Colonic mucosa (tissue), 4 donors: ENCODE results near the gene KLK3. TPM values are rescaled to one million over a fixed set of nuclear protein-coding genes. Genes with fewer than 3 reads are reported as not detected.

Source experiments
- DNase-seq: peaks from one replicate; pipeline ENCODE4 v3.0.0-alpha.2; 2020
- H3K27ac ChIP-seq: fragments of 200-600 bp; one replicate; pipeline ENCODE4 v1.8.0; 2021
- H3K27me3 ChIP-seq: fragments of 200-600 bp; one replicate; pipeline ENCODE4 v1.8.0; 2021
- H3K36me3 ChIP-seq: fragments of 200-600 bp; one replicate; pipeline ENCODE4 v1.8.0; 2021
- H3K4me1 ChIP-seq: fragments of 200-600 bp; one replicate; pipeline ENCODE4 v1.8.0; 2021; ENCODE audit warnings: mild to moderate bottlenecking
- H3K4me3 ChIP-seq: fragments of 200-600 bp; one replicate; pipeline ENCODE4 v1.8.0; 2021
- H3K9ac ChIP-seq, 2 donors: one replicate each; pipeline ENCODE4 v1.7.0; 2013; ENCODE audit warnings: control low read depth in 2 of 2, low read depth in 2 of 2, low read length in 2 of 2
- H3K9me3 ChIP-seq: fragments of 200-600 bp; one replicate; pipeline ENCODE4 v1.8.0; 2021
- intact Hi-C: fragments of 100-400 bp; cut with DNase I; formaldehyde crosslinking; loops from one replicate; pipeline ENCODE4 v1.14.1; 2022
- total RNA-seq, 2 donors: library from RNA; stranded (reverse); fragmentation: NEBNext Ultra II Directional in 1 of 2; extraction: Animal tissue kit (Norgen Biotek cat#: 25700) in 1 of 2; gene quantifications; one replicate each; pipeline ENCODE4 v1.2.1, GENCODE V29; 2021
- TF ChIP-seq, protein P1 (sequence below): fragments of 200-600 bp; IDR thresholded peaks from one replicate; pipeline ENCODE4 v1.8.0; 2022; ENCODE audit warnings: antibody characterized with exemption, mild to moderate bottlenecking
- donor health status: healthy.
- donor health status: DM: no; HTN: no; CAD: no.
- donor health status: DM: no; HTN: no; CAD: no.

The KLK3 gene
- total RNA-seq, 2 donors from 2014 or later, result 2.4 to 2.5 TPM

DNA sequence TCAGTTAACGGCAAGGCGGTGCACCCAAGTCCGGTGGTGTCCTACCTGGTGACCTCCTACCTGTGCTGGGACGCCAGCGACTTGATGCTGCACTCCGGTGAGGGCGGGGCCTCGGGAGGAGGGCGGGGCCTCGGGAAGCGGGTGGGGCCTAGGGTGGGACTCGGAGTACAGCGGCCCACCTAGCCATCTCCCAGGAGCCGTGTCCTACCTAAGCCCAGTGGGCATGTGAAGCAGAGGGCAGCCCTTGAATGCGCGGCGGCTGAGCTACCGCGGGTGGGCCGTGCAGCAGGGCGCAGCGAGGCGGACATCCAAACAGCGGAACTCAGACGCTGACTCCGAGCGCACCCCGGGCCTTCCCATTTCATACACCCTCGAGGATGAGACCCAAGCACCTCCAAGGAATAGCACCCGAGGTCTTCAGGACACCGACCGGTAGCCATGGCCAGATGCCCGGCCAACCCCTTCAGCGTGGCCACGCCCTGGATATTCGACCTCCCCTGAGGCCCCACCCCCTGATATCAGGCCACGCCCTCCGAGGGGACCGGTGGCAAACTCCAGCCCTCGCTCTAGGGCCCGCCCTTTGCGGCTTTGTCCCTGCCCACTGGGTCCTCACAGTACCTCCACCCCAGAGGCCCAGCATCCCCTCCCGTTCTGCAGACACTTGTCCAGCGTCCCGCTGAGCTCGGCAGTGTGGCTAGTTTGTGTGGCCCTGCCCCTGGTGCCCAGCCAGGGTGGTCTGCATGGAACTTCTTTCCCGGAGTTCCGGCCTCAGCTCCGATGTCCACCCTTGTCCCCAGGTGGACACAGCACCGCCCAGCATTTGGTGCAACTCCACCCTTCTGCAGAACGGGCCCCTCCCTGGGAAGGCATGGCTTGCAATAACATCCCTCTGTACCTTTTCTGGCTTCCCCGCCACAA lies 36.5 kb upstream of the KLK3 start:
- intact Hi-C loops, result no loop called here
- peak overlapping the region in 1 of 2 donors; percentile 70 for H3K9ac ChIP-seq
- TF ChIP-seq, protein P1, sequence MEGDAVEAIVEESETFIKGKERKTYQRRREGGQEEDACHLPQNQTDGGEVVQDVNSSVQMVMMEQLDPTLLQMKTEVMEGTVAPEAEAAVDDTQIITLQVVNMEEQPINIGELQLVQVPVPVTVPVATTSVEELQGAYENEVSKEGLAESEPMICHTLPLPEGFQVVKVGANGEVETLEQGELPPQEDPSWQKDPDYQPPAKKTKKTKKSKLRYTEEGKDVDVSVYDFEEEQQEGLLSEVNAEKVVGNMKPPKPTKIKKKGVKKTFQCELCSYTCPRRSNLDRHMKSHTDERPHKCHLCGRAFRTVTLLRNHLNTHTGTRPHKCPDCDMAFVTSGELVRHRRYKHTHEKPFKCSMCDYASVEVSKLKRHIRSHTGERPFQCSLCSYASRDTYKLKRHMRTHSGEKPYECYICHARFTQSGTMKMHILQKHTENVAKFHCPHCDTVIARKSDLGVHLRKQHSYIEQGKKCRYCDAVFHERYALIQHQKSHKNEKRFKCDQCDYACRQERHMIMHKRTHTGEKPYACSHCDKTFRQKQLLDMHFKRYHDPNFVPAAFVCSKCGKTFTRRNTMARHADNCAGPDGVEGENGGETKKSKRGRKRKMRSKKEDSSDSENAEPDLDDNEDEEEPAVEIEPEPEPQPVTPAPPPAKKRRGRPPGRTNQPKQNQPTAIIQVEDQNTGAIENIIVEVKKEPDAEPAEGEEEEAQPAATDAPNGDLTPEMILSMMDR, result no peak
- no peaks in the 10 kb centered on the region for H3K27me3 ChIP-seq
- no peaks in the 10 kb centered on the region for H3K4me1 ChIP-seq
- H3K9me3 ChIP-seq, result no peaks in the 10 kb centered on the region
- DNase-seq, result peak; percentile 93
- no peak overlapping the region for H3K27ac ChIP-seq
- H3K4me3 ChIP-seq, result peak overlapping the region; percentile 37
- no peaks in the 10 kb centered on the region for H3K36me3 ChIP-seq

DNA sequence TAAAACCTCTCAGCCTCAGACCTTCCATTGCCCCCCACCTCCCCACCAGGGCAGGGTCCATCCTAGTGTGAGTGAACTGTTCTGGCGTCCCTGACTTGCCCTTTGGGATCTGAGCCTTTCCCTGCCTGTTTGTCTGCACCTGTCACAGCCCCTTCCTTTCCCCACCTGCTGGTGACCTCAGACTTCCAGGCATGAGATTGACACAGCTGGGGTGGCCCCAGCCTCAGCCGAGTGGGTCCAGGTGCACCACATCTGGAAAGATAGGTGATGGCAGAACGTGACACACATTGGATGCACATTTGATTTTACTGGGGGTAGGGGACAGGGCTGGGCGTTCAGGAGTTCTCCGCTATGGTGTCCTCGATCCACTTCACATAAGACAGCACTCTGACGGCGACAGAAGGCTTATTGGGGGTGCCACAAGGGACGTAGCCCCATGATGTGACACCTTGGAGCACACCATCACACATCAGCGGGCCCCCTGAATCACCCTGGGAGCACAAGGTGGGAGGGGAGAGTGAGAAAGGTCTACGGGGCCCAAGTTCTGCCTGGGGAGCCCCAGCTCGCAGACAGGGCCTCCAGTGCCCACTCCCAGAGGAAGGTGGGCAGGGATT lies 35.7 kb upstream of the KLK3 start:
- H3K27ac ChIP-seq, result no peak overlapping the region
- H3K9me3 ChIP-seq, result no peaks in the 10 kb centered on the region
- H3K36me3 ChIP-seq, result no peaks in the 10 kb centered on the region
- no peaks in the 10 kb centered on the region for H3K4me1 ChIP-seq
- peak overlapping the region; percentile 37 for H3K4me3 ChIP-seq
- no peak for DNase-seq
- no peaks in the 10 kb centered on the region for H3K27me3 ChIP-seq
- H3K9ac ChIP-seq, result peak overlapping the region in 1 of 2 donors; percentile 70
- intact Hi-C loops, result no loop called here
- TF ChIP-seq, protein P1, result no peak

DNA sequence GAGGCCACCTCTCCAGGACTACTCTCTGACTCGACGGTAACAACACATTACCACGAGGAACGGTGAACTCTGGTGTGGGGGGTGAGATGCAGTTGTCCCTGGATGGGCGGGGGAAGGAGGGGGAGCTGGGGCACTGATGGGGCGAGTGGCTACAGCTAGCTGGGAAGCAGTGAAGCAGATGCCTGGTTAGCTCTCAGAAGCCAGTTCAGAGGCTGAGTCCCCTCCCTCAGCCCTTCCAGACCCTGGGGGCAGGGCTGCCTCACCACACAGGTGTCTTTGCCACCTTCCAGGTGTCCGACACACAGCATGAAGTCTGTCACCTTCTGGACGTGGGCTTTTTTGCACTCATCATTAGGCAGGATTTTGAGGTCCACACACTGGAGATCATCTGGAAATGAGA lies 35.1 kb upstream of the KLK3 start:
- Histone ChIP-seq H3K27me3 (no peaks in the 10 kb centered on the region), H3K36me3 (no peaks in the 10 kb centered on the region), H3K27ac (peak overlapping the region; percentile 52), H3K4me3 (peak overlapping the region; percentile 19), H3K9me3 (no peaks in the 10 kb centered on the region), H3K9ac (peak overlapping the region; percentile 58 to 70), H3K4me1 (no peaks in the 10 kb centered on the region)
- TF ChIP-seq, protein P1, result no peak
- intact Hi-C loops, result no loop called here
- no peak for DNase-seq

DNA sequence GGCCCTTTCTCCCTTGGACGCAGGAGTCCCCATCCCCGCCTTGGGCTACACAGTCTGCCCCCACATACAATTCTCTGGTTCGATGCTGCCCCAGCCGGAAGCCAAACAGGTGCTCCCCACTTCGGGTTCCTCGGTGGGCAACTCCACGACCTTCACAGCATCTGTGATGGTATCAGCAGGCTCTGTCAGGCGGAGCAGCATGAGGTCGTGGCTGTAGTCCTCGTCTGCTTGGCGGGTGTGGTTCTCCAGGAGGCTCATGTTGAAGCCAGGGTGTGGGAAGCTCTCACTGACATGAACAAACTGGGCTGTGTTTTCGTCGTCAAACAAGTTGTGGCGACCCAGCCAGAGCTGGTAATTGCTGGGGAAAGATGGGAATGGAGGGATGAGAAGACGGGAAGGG lies 34.6 kb upstream of the KLK3 start:
- Histone ChIP-seq H3K36me3 (no peaks in the 10 kb centered on the region), H3K4me3 (peak overlapping the region; percentile 19), H3K9ac (peak overlapping the region; percentile 58 to 70), H3K9me3 (no peaks in the 10 kb centered on the region), H3K27me3 (no peaks in the 10 kb centered on the region), H3K27ac (peak overlapping the region; percentile 52), H3K4me1 (no peaks in the 10 kb centered on the region)
- TF ChIP-seq, protein P1, result no peak
- intact Hi-C loops, result no loop called here
- peak; percentile 63 for DNase-seq

DNA sequence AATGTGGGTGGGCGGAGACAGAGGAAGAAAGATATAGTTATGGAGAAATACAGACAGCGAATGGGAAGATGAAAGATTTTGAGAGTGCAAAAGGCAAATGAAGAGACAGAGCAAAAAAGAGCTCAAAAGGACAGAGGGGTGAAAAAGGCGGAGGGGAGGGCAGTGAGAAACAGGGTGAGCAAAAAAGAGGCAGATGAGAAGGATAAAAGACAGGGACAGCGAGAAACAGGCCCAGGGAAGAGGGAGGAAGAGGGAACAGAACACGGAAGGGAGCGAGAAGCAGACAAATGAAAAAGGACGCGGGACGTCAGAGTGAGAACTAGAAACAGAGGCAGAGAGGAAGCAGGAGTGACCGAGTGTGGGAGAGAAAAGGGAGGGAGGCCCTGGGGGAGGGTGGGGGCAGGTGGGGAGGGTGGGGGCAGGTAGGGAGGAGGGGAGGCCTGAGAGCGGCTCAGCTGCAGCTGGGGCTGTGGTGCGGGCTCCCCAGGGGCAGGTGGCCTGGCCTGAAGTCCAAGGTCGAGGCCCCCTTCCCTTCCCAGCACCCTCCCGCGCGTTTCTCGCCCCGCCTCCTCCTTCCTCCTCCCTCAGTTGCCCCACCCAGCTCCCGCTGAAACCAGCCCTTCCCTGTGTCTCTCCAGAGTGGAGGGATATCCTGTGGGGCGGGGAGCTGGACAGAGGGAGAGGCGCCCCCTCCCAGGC lies 34.0 kb upstream of the KLK3 start:
- H3K4me1 ChIP-seq, result no peaks in the 10 kb centered on the region
- TF ChIP-seq, protein P1, result no peak
- peak; percentile 92 for DNase-seq
- no peaks in the 10 kb centered on the region for H3K9me3 ChIP-seq
- intact Hi-C loops, result no loop called here
- H3K27ac ChIP-seq, result peak overlapping the region; percentile 52
- no peaks in the 10 kb centered on the region for H3K36me3 ChIP-seq
- peak overlapping the region; percentile 19 for H3K4me3 ChIP-seq
- H3K9ac ChIP-seq, result peak overlapping the region; percentile 61 to 71
- no peaks in the 10 kb centered on the region for H3K27me3 ChIP-seq
